Measurements from ENCODE around the gene ALKBH4.
"Not testable (repeated sequence)": the region's sequence is repeated elsewhere in the genome, so short reads cannot be mapped to it uniquely, and the experiment has no call there.

ALKBH4 gene

GRCh38 chr7:102424787-102425218, 39.9 kb downstream of the ALKBH4 start:
- no peak for DNase-seq

GRCh38 chr7:102424129-102424551, 40.5 kb downstream of the ALKBH4 start:
- DNase-seq, result no peak

- DNase-seq, result no peak
Observed at GRCh38 chr7:102421706-102422240, 42.9 kb downstream of the ALKBH4 start.

GRCh38 chr7:102418592-102418991, 46.1 kb downstream of the ALKBH4 start:
- DNase-seq, result no peak

GRCh38 chr7:102417105-102417504, 47.6 kb downstream of the ALKBH4 start:
- no peak for DNase-seq

- no peak for DNase-seq
Observed at GRCh38 chr7:102416406-102416805, 48.3 kb downstream of the ALKBH4 start.

GRCh38 chr7:102415685-102416225, 48.9 kb downstream of the ALKBH4 start:
- DNase-seq, result no peak

GRCh38 chr7:102413611-102414010, 51.1 kb downstream of the ALKBH4 start:
- DNase-seq, result no peak

GRCh38 chr7:102413091-102413490, 51.6 kb downstream of the ALKBH4 start:
- DNase-seq, result no peak

GRCh38 chr7:102412548-102412947, 52.1 kb downstream of the ALKBH4 start:
- peak; percentile 36 for DNase-seq

GRCh38 chr7:102410918-102411317, 53.7 kb downstream of the ALKBH4 start:
- no peak for DNase-seq

- no peak for DNase-seq
Observed at GRCh38 chr7:102410123-102410522, 54.5 kb downstream of the ALKBH4 start.

- no peak for DNase-seq
Observed at GRCh38 chr7:102409340-102409739, 55.3 kb downstream of the ALKBH4 start.

- not testable (repeated sequence) for DNase-seq
Observed at GRCh38 chr7:102408530-102408929, 56.1 kb downstream of the ALKBH4 start.

- DNase-seq, result no peak
Observed at GRCh38 chr7:102407910-102408309, 56.8 kb downstream of the ALKBH4 start.

Data from GDM1 (cell line).